Lung (tissue), 12 donors: Measurements from ENCODE around the gene CHST11. TPM values are rescaled to one million over a fixed set of nuclear protein-coding genes. Genes with fewer than 3 reads are reported as not detected.
A peak's percentile ranks its signal among the peaks of the same experiment; 100 is the strongest.

Experiments used
- ATAC-seq: fragments of 200-7000 bp; cut with Tn5 transposase; one replicate; pipeline ENCODE4 v1.9.1; 2020; ENCODE audit warnings: moderate number of reproducible peaks; ENCODE audit not compliant: insufficient read depth, low FRiP score
- DNase-seq, 3 donors: peaks; one replicate each; pipeline ENCODE4 v3.0.0-alpha.2; 2013 to 2017
- H3K27ac ChIP-seq, 2 donors: one replicate each; pipeline ENCODE4 v1.5.1; 2013; ENCODE audit warnings: mild to moderate bottlenecking in 2 of 2, moderate library complexity in 2 of 2, control low read depth in 1 of 2, inconsistent platforms in 1 of 2, low read depth in 1 of 2, low read length in 1 of 2
- H3K27me3 ChIP-seq, 3 donors: one replicate each; pipeline ENCODE4 v1.5.1; 2013; ENCODE audit warnings: low read length in 2 of 3; ENCODE audit not compliant: control insufficient read depth in 3 of 3, insufficient read depth in 3 of 3
- H3K36me3 ChIP-seq, 4 donors: one replicate each; pipeline ENCODE4 v1.5.1; 2013; ENCODE audit warnings: low read length in 4 of 4, mild to moderate bottlenecking in 1 of 4, moderate library complexity in 1 of 4; ENCODE audit not compliant: control insufficient read depth in 4 of 4, insufficient read depth in 4 of 4
- H3K4me1 ChIP-seq, 5 donors: one replicate each; pipeline ENCODE4 v1.5.1; 2013; ENCODE audit warnings: low read length in 5 of 5, mild to moderate bottlenecking in 2 of 5, moderate library complexity in 1 of 5; ENCODE audit not compliant: control insufficient read depth in 5 of 5, insufficient read depth in 5 of 5
- H3K4me3 ChIP-seq: one replicate; pipeline ENCODE4 v1.5.1; 2013; ENCODE audit warnings: mild to moderate bottlenecking, control low read depth, moderate library complexity
- H3K9ac ChIP-seq, 2 donors: one replicate each; pipeline ENCODE4 v1.5.1; 2013; ENCODE audit warnings: low read length in 2 of 2, control low read depth in 1 of 2; ENCODE audit not compliant: insufficient read depth in 1 of 2
- H3K9me3 ChIP-seq, 4 donors: one replicate each; pipeline ENCODE4 v1.5.1; 2013; ENCODE audit warnings: low read length in 3 of 4, mild to moderate bottlenecking in 1 of 4, moderate library complexity in 1 of 4; ENCODE audit not compliant: control insufficient read depth in 4 of 4, insufficient read depth in 3 of 4
- WGBS, 2 donors: extraction: QIAGEN DNeasy Blood & Tissue Kit; methylation state at CpG; one replicate each; pipeline ENCODE4 v1.1.7; 2013; 5-methylcytosine and 5-hydroxymethylcytosine counted together
- polyA plus RNA-seq, 2 donors: library from polyadenylated mRNA; stranded (reverse); fragments of 200-250 nt; gene quantifications; one replicate each; pipeline ENCODE4 v1.2.1, GENCODE V29; 2013
- total RNA-seq, 2 donors: library from RNA; depleted of rRNA in 1 of 2; stranded (reverse); fragments of >200 nt in 1 of 2; gene quantifications; one replicate each; pipeline ENCODE4 v1.2.1, GENCODE V29; 2014 to 2021
- TF ChIP-seq, protein P1 (sequence below): IDR thresholded peaks from 2 replicates; pipeline ENCODE4 v1.5.1; 2012; ENCODE audit warnings: mild to moderate bottlenecking; ENCODE audit errors: control extremely low read depth, extremely low read depth
- donor health status: control.
- donor health status: control.
- donor health status: Bipolar disorder and iron deficiency.
- donor health status: healthy.
- donor health status: DM: yes; HTN: yes; CAD: no.

The CHST11 gene
- total and polyA plus RNA-seq, 4 donors, result 9.0 to 63.2 (median 27.7) TPM

DNA sequence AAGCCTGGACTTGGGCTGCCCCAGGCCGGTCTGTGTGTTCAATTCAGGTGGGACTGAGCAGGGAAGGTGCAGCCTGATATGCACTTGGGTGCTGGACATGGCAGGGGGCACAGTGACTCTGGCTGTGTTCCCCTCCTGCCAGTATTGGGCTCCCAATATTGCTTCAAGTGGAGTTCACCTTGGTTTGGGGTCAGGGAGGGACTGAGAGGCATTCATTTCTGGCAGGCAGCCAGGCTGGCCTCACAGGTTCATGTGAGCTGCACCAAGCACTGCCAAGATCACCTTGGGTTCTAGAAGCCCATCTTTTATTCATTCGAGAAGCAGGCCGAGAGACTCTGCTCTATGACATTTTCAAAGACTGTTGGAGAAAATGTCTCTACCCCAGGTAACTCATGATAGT, 245.0 kb downstream of the CHST11 start:
- no peak for DNase-seq

DNA sequence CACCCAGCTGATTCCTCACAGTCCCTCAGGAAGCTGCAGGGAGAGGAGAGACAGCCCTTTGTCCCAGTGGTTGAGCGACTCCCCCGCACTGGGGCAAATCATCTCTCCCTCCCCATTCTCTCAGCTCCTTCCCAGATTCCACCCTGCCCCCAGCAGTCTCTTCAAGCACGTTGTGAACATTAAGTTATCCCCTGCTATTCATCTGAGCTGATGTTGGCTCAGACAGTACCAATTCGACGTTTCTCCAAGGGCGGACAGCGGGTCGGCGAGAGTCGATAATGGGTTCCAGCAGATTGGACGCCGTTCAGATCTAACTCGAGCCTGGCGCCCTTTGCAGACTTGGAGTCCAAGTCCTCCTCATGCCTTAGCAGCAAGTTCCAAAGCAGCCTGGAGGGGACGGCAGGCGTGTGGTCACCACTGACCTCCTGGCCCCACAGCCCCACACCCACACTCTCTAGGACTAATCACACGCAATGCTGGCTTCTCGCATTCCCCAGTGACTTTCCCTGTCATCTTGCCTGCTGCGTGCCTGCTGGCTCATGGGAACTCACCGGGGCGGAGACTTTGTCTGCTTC, 245.9 kb downstream of the CHST11 start:
- ATAC-seq (peak; percentile 63), DNase-seq (peak; percentile 38 to 73 (median 54))
- H3K9me3 ChIP-seq, result no peaks in the 10 kb centered on the region
- H3K36me3 ChIP-seq, result no peaks in the 10 kb centered on the region
- no peaks in the 10 kb centered on the region for H3K27me3 ChIP-seq
- TF ChIP-seq, protein P1, sequence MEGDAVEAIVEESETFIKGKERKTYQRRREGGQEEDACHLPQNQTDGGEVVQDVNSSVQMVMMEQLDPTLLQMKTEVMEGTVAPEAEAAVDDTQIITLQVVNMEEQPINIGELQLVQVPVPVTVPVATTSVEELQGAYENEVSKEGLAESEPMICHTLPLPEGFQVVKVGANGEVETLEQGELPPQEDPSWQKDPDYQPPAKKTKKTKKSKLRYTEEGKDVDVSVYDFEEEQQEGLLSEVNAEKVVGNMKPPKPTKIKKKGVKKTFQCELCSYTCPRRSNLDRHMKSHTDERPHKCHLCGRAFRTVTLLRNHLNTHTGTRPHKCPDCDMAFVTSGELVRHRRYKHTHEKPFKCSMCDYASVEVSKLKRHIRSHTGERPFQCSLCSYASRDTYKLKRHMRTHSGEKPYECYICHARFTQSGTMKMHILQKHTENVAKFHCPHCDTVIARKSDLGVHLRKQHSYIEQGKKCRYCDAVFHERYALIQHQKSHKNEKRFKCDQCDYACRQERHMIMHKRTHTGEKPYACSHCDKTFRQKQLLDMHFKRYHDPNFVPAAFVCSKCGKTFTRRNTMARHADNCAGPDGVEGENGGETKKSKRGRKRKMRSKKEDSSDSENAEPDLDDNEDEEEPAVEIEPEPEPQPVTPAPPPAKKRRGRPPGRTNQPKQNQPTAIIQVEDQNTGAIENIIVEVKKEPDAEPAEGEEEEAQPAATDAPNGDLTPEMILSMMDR, result no peak
- H3K4me1 ChIP-seq, result peaks cover 0 to 11% (median 0%) of the 10 kb centered on the region in 5 donors
- H3K27ac ChIP-seq, result no peak overlapping the region
- no peak overlapping the region for H3K4me3 ChIP-seq
- 77 to 85% methylated on average over 21 of the region's 21 CpGs for WGBS, 2 donors
- no peak overlapping the region for H3K9ac ChIP-seq

More for the DNA sequence above, 245.0 kb downstream of the CHST11 start:
- Histone ChIP-seq H3K36me3 (no peaks in the 10 kb centered on the region), H3K4me3 (no peak overlapping the region), H3K9me3 (no peaks in the 10 kb centered on the region), H3K4me1 (peaks cover 0 to 11% (median 0%) of the 10 kb centered on the region in 5 donors), H3K27ac (no peak overlapping the region), H3K27me3 (no peaks in the 10 kb centered on the region), H3K9ac (no peak overlapping the region)
- WGBS, 2 donors, result 95 to 100% methylated on average over 3 of the region's 3 CpGs
- TF ChIP-seq, protein P1, result no peak
- ATAC-seq, result no peak

DNA sequence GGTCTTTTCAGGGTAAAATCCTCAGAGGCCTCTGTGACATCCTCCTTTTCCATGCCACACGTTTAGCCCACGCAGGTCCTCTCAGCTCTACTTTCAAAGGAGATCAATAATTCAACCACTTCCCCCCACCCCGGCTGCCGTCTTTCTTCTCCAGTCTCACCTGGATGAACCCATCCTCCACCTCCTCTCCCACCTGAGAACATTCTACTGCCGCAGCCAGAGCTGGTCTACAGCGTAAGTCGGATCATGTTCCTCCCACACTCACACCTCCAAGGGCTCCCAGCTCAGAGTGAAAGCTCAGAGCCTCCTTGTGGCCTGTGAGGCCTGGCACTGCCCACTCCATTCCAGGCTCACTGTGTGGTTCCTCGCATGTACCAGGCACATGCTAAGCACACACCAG, 246.6 kb downstream of the CHST11 start:
- TF ChIP-seq, protein P1, result no peak
- WGBS, 2 donors, result 93 to 95% methylated on average over 8 of the region's 8 CpGs
- DNase-seq (no peak), ATAC-seq (no peak)
- Histone ChIP-seq H3K36me3 (no peaks in the 10 kb centered on the region), H3K9ac (no peak overlapping the region), H3K27me3 (no peaks in the 10 kb centered on the region), H3K4me1 (peaks cover 0 to 11% (median 0%) of the 10 kb centered on the region in 5 donors), H3K9me3 (no peaks in the 10 kb centered on the region), H3K27ac (no peak overlapping the region), H3K4me3 (no peak overlapping the region)
